ENCODE results near the gene EPS8L1.

Gene EPS8L1

DNA sequence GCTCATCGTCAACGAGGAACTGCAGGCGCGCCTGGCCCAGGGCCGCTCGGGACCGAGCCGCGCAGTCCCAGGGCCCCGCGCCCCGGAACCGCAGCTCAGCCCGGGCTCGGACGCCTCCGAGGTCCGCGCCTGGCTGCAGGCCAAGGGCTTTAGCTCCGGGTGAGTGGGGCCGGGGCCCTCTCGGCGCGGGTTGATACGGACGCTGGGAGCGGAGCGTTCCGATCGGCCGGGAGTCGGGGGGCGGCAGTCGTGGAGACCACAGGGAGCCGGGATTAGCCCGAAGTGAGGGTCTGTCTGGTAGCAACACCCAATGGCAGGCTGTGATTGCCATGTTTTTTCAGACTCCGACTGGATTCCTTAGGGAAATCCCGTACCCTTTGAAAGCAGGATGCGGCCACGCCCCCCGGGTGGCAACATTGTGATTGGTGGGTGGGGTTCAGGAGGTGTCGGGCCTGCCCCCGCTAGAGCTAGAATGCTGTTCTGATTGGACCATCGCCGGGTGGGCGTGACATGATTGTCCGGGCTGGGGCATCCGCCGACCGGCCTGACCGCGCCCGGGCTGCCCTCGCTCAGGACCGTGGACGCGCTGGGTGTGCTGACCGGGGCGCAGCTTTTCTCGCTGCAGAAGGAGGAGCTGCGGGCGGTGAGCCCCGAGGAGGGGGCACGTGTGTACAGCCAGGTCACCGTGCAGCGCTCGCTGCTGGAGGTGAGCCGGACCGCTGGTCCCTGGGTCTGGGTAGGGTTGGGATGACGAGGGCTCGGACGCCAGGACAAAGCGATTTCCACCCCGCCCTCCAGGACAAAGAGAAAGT lies 11.3 kb downstream of the EPS8L1 start:
- peak overlapping the region; percentile 55 for H3K4me3 ChIP-seq (ENCODE audit: control insufficient read depth, low read depth, low read length)
- no peak for TF ChIP-seq CTCF (IDR thresholded peaks at IDR 0.05; ENCODE audit: control insufficient read depth, insufficient read depth, low read depth, low read length, missing control alignments)
- DNase-seq (ENCODE audit: low read depth) = peak; percentile 61

DNA sequence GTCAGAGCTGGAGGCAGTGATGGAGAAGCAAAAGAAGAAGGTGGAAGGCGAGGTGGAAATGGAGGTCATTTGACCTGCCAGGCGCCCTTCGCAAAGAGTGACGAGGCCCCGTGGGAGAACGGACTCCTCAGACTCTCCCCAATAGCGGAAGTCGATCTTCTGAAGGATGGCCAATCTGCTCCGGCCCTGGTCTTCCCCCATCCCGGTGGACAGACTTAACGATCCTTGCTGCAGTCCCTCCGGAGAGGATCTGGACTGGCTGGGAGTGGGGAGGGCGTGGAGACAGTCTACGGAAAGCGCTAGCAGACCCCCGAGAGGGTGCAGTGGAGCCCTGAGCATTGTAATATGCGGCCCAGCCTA lies 11.9 kb downstream of the EPS8L1 start:
- peak overlapping the region; percentile 55 for H3K4me3 ChIP-seq (ENCODE audit: control insufficient read depth, low read depth, low read length)
- peak; percentile 6 for TF ChIP-seq CTCF (IDR thresholded peaks at IDR 0.05; ENCODE audit: control insufficient read depth, insufficient read depth, low read depth, low read length, missing control alignments)
- DNase-seq (ENCODE audit: low read depth) = no peak

GRCh38 chr19:55088021-55088451 lies 12.4 kb downstream of the EPS8L1 start:
- H3K4me3 ChIP-seq (ENCODE audit: control insufficient read depth, low read depth, low read length) = peak overlapping the region; percentile 55
- DNase-seq (ENCODE audit: low read depth) = no peak
- no peak for TF ChIP-seq CTCF (IDR thresholded peaks at IDR 0.05; ENCODE audit: control insufficient read depth, insufficient read depth, low read depth, low read length, missing control alignments)

DNA sequence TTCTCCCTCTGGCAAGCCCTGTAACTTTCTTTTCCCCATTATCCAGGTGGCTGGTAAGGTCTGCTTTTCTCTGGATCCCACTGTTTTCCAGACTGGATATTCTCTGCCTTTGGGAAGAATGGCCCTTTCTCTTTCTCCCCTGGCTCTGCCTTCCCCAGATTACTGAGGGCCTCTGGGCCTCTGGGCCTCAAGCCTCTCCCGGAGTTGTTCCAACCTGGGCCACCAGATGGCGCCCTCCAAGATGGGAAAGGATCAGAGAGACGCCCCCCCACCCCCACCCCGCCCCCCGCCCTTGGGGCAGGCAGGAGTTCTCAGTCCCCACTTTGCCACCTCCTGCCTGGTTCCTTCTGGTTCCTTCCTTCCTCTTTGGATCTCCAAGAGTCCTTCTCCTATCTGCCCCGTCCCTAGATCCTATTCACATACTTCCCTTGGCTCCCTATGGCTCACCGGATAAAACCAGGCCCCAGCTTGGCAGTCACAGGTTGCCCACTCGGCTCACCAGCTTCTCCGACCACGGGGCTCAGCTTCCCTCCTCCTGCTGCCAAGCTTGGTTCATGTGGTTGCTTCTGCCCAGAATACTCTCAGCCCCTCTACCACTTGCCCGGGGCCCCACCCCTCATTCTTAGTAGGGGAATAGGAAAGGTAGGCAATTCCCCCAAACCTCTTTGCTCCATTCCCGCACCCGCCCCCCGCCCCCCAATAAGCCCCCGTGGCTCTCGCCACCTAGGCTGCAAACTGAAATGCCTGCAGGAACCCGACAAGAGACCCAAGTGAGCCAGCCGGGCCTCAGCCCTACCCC lies 13.1 kb downstream of the EPS8L1 start:
- peak; percentile 62 for TF ChIP-seq CTCF (IDR thresholded peaks at IDR 0.05; ENCODE audit: control insufficient read depth, insufficient read depth, low read depth, low read length, missing control alignments)
- DNase-seq (ENCODE audit: low read depth) = no peak
- H3K4me3 ChIP-seq (ENCODE audit: control insufficient read depth, low read depth, low read length) = no peak overlapping the region

DNA sequence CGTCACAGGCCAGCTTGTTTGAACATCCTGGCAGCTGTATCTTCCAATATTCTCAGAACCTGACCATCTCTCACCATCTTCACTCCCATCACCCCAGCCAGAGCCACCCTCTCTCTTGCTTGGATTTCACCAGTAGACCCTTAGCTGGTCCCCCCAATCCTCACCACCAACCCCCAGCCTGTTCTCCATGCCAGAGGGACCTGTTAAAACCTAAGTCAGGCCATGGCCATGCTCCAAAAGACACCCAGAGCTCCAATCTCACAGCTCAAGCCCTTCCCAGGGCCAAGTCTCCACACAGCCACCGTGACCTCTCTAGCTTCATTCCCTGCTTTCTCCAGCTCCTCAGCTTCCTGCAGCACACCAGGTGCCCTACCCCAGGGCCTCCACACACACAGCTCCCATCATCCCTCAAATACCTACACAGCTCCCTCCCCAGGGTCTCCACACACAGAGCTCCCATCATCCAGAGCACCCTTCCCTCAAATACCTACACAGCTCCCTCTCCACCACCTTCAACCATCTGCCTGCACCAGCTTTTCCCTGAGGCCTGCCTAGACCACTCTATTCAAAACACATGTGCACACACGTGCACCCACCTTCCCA lies 13.8 kb downstream of the EPS8L1 start:
- DNase-seq (ENCODE audit: low read depth) = no peak
- no peak for TF ChIP-seq CTCF (IDR thresholded peaks at IDR 0.05; ENCODE audit: control insufficient read depth, insufficient read depth, low read depth, low read length, missing control alignments)

DNA sequence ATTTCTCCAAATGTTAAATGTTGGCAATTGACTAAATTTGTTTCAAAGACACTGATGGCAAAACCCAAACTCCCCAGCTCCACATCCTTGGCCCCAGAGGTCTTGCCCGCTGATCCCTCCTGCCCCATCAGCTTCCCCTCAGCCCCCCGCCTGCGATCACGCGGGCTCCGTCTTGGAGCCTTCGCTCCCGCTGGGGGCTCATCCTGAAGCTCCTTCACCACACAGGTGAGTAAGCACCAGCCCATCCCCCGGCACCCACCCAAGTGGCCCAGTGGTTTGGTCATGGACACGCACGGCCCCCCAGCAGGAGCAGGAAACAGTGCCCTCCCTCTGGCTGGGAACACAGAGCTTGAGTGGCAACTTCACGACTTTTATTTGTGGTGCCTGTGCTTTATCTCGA lies 14.9 kb downstream of the EPS8L1 start:
- H3K4me3 ChIP-seq (ENCODE audit: control insufficient read depth, low read depth, low read length) = no peak overlapping the region
- no peak for DNase-seq (ENCODE audit: low read depth)
- TF ChIP-seq CTCF (IDR thresholded peaks at IDR 0.05; ENCODE audit: control insufficient read depth, insufficient read depth, low read depth, low read length, missing control alignments) = no peak

More for the DNA sequence above, 13.8 kb downstream of the EPS8L1 start:
- no peak overlapping the region for H3K4me3 ChIP-seq (ENCODE audit: control insufficient read depth, low read depth, low read length)

All from AG09309 (cell line).